GM12865 (cell line): ENCODE measurements around the gene LIN9.
"Not testable (repeated sequence)": the region's sequence is repeated elsewhere in the genome, so short reads cannot be mapped to it uniquely, and the experiment has no call there.

Experiments
- DNase-seq: peaks from one replicate; pipeline ENCODE4 v3.0.0; 2010; ENCODE audit warnings: low read depth
- H3K4me3 ChIP-seq: 2 replicates; pipeline ENCODE4 v1.5.1; 2011; ENCODE audit warnings: mild to moderate bottlenecking, low read depth, low read length, control low read depth
- CTCF ChIP-seq: IDR thresholded peaks from 2 replicates; pipeline ENCODE4 v1.5.1; 2011; ENCODE audit warnings: low read length, control low read depth, low read depth, inconsistent platforms; ENCODE audit not compliant: insufficient read depth; ENCODE audit errors: missing control alignments

LIN9 gene

GRCh38 chr1:226276077-226276682, 32.8 kb downstream of the LIN9 start:
- no peak for TF ChIP-seq CTCF
- no peak for DNase-seq
- H3K4me3 ChIP-seq = no peak overlapping the region

- no peak for TF ChIP-seq CTCF
- DNase-seq = no peak
- no peak overlapping the region for H3K4me3 ChIP-seq
Measured at GRCh38 chr1:226274138-226274537, 34.8 kb downstream of the LIN9 start.

GRCh38 chr1:226272233-226272902, 36.6 kb downstream of the LIN9 start:
- H3K4me3 ChIP-seq, DNase-seq: not testable (repeated sequence)

- no peak for DNase-seq
- no peak overlapping the region for H3K4me3 ChIP-seq
- TF ChIP-seq CTCF = no peak
Measured at GRCh38 chr1:226268421-226269124, 40.4 kb downstream of the LIN9 start.

- DNase-seq = no peak
- TF ChIP-seq CTCF = no peak
- no peak overlapping the region for H3K4me3 ChIP-seq
Measured at GRCh38 chr1:226261818-226262217, 47.1 kb downstream of the LIN9 start.

GRCh38 chr1:226255380-226255779, 53.6 kb downstream of the LIN9 start:
- H3K4me3 ChIP-seq = no peak overlapping the region
- DNase-seq = no peak
- TF ChIP-seq CTCF = no peak

- no peak for DNase-seq
- H3K4me3 ChIP-seq = no peak overlapping the region
- no peak for TF ChIP-seq CTCF
Measured at GRCh38 chr1:226253933-226254332, 55.0 kb downstream of the LIN9 start.

- not testable (repeated sequence) for DNase-seq, H3K4me3 ChIP-seq
Measured at GRCh38 chr1:226252841-226253240, 56.1 kb downstream of the LIN9 start.
